ENCODE measurements around the gene CLTB.

Gene CLTB

GRCh38 chr5:176342766-176343458, 73.4 kb downstream of the CLTB start:
- DNase-seq = no peak
